HepG2 (cell line): Measurements from ENCODE around the gene PTPRC. TPM values are rescaled to one million over a fixed set of nuclear protein-coding genes. Genes with fewer than 3 reads are reported as not detected.

Experiments
- ATAC-seq: fragments of 200-7000 bp; cut with Tn5 transposase; 3 replicates; pipeline ENCODE4 v1.9.1; 2020; ENCODE audit warnings: mild to moderate bottlenecking, moderate library complexity
- BruUV-seq: library from RNA; stranded (reverse); fragments of 400-500 nt; replicated peaks from 2 replicates; lab custom pipeline; 2021; lab: Mats Ljungman, UMichigan
- CTCF ChIA-PET: fragments of 300-600 bp; formaldehyde crosslinking; extraction: SDS; loops from one replicate; lab custom pipeline; 2021; ENCODE audit warnings: low total read pairs, inconsistent platforms, low intra/inter-chr PET ratio; lab: Yijun Ruan, JAX
- POLR2A ChIA-PET: fragments of 350-600 bp; sonication (Branson Sonifier 250); formaldehyde crosslinking; loops from one replicate; lab custom pipeline; 2020; ENCODE audit warnings: antibody characterized with exemption, inconsistent platforms; lab: Yijun Ruan, JAX
- DNase-seq: peaks from one replicate; pipeline ENCODE4 v3.0.0-alpha.2; 2015; ENCODE audit warnings: low spot score
- FAIRE-seq: peaks from 3 replicates; lab custom pipeline; 2011; peaks lifted over from hg19 to GRCh38; lab: Jason Lieb, UNC
- H2AFZ ChIP-seq: one replicate; pipeline ENCODE4 v1.6.1; 2011; ENCODE audit warnings: low read length, inconsistent platforms
- H3K27ac ChIP-seq: fragments of 300-600 bp; 3 replicates; pipeline ENCODE4 v1.8.0; 2011; ENCODE audit warnings: mixed run types, mild to moderate bottlenecking, mixed read lengths, low read length, inconsistent platforms; ENCODE audit not compliant: insufficient read depth; ENCODE audit errors: extremely low read length
- H3K27me3 ChIP-seq, 2 experiments: fragments of 200-600 bp in 1 of 2; 2 replicates in 1 of 2; 3 replicates in 1 of 2; pipeline versions ENCODE4 v1.6.0 to v1.8.0; 2011; ENCODE audit warnings: low read length in 2 of 2, mild to moderate bottlenecking in 2 of 2, moderate library complexity in 2 of 2, inconsistent platforms in 1 of 2; ENCODE audit not compliant: insufficient read depth in 2 of 2, control insufficient read depth in 1 of 2
- H3K36me3 ChIP-seq, 2 experiments: fragments of 200-600 bp in 1 of 2; replicated peaks in 1 of 2; 2 replicates in 1 of 2; 3 replicates in 1 of 2; pipeline versions ENCODE4 v1.5.1 to v1.8.0; 2011; ENCODE audit warnings: low read length in 2 of 2, inconsistent platforms in 1 of 2; ENCODE audit not compliant: insufficient read depth in 2 of 2, control insufficient read depth in 1 of 2
- H3K4me1 ChIP-seq: 2 replicates; pipeline ENCODE4 v1.5.1; 2012; ENCODE audit warnings: low read length, inconsistent platforms; ENCODE audit not compliant: insufficient read depth
- H3K4me2 ChIP-seq: 2 replicates; pipeline ENCODE4 v1.6.0; 2011; ENCODE audit warnings: low read depth, low read length, inconsistent platforms
- H3K4me3 ChIP-seq, 3 experiments: fragments of 200-600 bp in 1 of 3; sonication (generic), shearing (Covaris generic) in 1 of 3; replicated peaks in 1 of 3; 2 replicates each; pipeline ENCODE4 v1.5.1; 2011 to 2016; ENCODE audit warnings: low read length in 3 of 3, inconsistent platforms in 2 of 3, low read depth in 2 of 3, mild to moderate bottlenecking in 2 of 3, control low read depth in 1 of 3, mixed read lengths in 1 of 3; ENCODE audit not compliant: insufficient read depth in 1 of 3
- H3K79me2 ChIP-seq: one replicate; pipeline ENCODE4 v1.6.1; 2011; ENCODE audit warnings: low read length, inconsistent platforms; ENCODE audit not compliant: insufficient read depth
- H3K9ac ChIP-seq: 2 replicates; pipeline ENCODE4 v1.6.0; 2011; ENCODE audit warnings: mild to moderate bottlenecking, low read depth, low read length, inconsistent platforms; ENCODE audit not compliant: insufficient read depth
- H3K9me3 ChIP-seq: 2 replicates; pipeline ENCODE4 v1.5.1; 2012; ENCODE audit warnings: mild to moderate bottlenecking, low read length
- H4K20me1 ChIP-seq: 2 replicates; pipeline ENCODE4 v1.6.0; 2011; ENCODE audit warnings: inconsistent platforms, mild to moderate bottlenecking, low read length, moderate library complexity; ENCODE audit not compliant: insufficient read depth
- CBX1 ChIP-seq: IDR thresholded peaks from one replicate; pipeline ENCODE4 v1.6.1; 2016; ENCODE audit warnings: antibody characterized with exemption, low read depth
- KLF16 ChIP-seq, 2 experiments: sonication (generic) in 1 of 2; formaldehyde crosslinking in 1 of 2; IDR thresholded peaks; 2 replicates each; pipeline versions ENCODE4 v1.6.1 to v1.8.0; 2016 to 2023; ENCODE audit warnings: missing genetic modification reagents in 2 of 2, missing compliant biosample characterization in 1 of 2
- NCOA1 ChIP-seq: sonication (generic); formaldehyde crosslinking; IDR thresholded peaks from 2 replicates; pipeline ENCODE4 v1.9.0; 2021; ENCODE audit warnings: missing genetic modification reagents
- in situ Hi-C: cut with HindIII; loops from 2 replicates; pipeline ENCODE4 v1.10.0; 2017; ENCODE audit warnings: low pct_unique_long_range_greater_than_20kb; ENCODE audit not compliant: extremely low pct_ligation_motif_present
- intact Hi-C: fragments of 100-400 bp; cut with micrococcal nuclease; formaldehyde crosslinking; loops from one replicate; pipeline ENCODE4 v1.10.0; 2022; ENCODE audit not compliant: unreplicated experiment
- polyA plus RNA-seq, 8 experiments: library from polyadenylated mRNA; depleted of rRNA in 3 of 8; stranded (reverse) in 7 of 8; unstranded in 1 of 8; fragments of >200 nt; fragmentation: Illumina TruSeq in 4 of 8; extraction: Trizol in 4 of 8; gene quantifications; 2 replicates each; pipeline versions ENCODE4 v1.2.1 to v1.2.3, GENCODE V29; 2011 to 2016; ENCODE audit warnings: low read depth in 4 of 8, missing spikeins in 1 of 8, mixed read lengths in 1 of 8; ENCODE audit not compliant: insufficient read depth in 1 of 8
- total RNA-seq, 5 experiments: library from RNA; depleted of rRNA; stranded (reverse); fragments of >200 nt; fragmentation: Illumina TruSeq; extraction: Trizol; gene quantifications; 2 replicates each; pipeline ENCODE4 v1.2.3, GENCODE V29; 2016; ENCODE audit warnings: low read depth in 1 of 5
- TF ChIP-seq, protein P1 (sequence below): sonication (generic); formaldehyde crosslinking; IDR thresholded peaks from 2 replicates; pipeline ENCODE4 v1.4.0; 2020; ENCODE audit warnings: mild to moderate bottlenecking, missing genetic modification reagents
- TF ChIP-seq, protein P2 (sequence below): sonication (generic); formaldehyde crosslinking; IDR thresholded peaks from 2 replicates; pipeline ENCODE4 v1.4.0; 2020; ENCODE audit warnings: missing genetic modification reagents

The PTPRC gene
- total and polyA plus RNA-seq, 2 of the 13 experiments (the other 11 are each of a cell fraction or from before 2014, with no cell fraction given) = not detected

DNA sequence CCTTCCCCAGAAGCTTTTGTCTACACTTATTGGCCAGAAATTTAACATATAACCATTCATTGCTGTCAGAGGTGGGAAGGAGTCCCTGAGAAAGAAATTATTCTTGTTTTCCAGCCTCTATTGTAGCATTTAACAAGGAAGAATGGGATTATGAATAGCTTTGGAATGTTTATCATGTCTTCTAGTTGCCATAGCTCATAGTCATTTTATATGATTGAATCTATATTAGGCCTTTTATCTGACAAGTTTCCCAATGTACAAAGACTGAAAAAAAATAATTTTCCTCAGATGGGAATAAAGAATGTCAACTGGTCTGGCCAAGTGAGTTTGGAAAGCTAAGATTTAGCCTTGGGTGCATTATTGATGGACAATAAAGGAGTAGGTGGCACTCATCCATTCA is 28.3 kb downstream of the PTPRC start (continued):
- TF ChIP-seq, protein P1, sequence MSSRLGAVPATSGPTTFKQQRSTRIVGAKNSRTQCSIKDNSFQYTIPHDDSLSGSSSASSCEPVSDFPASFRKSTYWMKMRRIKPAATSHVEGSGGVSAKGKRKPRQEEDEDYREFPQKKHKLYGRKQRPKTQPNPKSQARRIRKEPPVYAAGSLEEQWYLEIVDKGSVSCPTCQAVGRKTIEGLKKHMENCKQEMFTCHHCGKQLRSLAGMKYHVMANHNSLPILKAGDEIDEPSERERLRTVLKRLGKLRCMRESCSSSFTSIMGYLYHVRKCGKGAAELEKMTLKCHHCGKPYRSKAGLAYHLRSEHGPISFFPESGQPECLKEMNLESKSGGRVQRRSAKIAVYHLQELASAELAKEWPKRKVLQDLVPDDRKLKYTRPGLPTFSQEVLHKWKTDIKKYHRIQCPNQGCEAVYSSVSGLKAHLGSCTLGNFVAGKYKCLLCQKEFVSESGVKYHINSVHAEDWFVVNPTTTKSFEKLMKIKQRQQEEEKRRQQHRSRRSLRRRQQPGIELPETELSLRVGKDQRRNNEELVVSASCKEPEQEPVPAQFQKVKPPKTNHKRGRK (CRISPR knock-in tag) = no peak
- TF ChIP-seq, protein P2, sequence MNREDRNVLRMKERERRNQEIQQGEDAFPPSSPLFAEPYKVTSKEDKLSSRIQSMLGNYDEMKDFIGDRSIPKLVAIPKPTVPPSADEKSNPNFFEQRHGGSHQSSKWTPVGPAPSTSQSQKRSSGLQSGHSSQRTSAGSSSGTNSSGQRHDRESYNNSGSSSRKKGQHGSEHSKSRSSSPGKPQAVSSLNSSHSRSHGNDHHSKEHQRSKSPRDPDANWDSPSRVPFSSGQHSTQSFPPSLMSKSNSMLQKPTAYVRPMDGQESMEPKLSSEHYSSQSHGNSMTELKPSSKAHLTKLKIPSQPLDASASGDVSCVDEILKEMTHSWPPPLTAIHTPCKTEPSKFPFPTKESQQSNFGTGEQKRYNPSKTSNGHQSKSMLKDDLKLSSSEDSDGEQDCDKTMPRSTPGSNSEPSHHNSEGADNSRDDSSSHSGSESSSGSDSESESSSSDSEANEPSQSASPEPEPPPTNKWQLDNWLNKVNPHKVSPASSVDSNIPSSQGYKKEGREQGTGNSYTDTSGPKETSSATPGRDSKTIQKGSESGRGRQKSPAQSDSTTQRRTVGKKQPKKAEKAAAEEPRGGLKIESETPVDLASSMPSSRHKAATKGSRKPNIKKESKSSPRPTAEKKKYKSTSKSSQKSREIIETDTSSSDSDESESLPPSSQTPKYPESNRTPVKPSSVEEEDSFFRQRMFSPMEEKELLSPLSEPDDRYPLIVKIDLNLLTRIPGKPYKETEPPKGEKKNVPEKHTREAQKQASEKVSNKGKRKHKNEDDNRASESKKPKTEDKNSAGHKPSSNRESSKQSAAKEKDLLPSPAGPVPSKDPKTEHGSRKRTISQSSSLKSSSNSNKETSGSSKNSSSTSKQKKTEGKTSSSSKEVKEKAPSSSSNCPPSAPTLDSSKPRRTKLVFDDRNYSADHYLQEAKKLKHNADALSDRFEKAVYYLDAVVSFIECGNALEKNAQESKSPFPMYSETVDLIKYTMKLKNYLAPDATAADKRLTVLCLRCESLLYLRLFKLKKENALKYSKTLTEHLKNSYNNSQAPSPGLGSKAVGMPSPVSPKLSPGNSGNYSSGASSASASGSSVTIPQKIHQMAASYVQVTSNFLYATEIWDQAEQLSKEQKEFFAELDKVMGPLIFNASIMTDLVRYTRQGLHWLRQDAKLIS (CRISPR knock-in tag) = no peak
- no peak for TF ChIP-seq KLF16 (CRISPR knock-in tag; IDR thresholded peaks at IDR 0.05)

DNA sequence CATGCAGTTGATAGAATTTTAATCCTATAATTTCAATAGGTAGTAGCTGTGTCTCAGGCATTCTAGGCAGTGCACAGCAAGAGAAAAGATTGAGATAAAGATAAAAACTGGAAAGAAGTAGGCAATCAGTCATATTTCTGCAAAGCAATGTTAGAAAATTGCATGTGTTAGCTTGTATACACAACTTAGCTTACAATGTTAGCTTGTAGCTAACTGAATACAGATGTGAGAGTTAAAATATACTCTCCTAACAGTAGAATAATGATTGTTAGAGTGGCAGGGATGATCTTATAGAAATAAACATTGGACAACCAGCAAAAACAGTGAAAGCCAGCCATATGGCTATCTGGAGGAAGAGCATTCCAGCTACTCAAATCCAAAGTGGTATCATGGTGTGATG is 29.0 kb downstream of the PTPRC start:
- intact Hi-C loops = no loop called here
- POLR2A ChIA-PET = no interaction called here
- H3K4me2 ChIP-seq = no peak overlapping the region

More for the DNA sequence above, 29.0 kb downstream of the PTPRC start:
- DNase-seq (no peak), ATAC-seq (no peak), FAIRE-seq (no peak)
- BruUV-seq = no TSS peak
- no peak overlapping the region for H2AFZ ChIP-seq
- no peak overlapping the region for H3K9ac ChIP-seq
- TF ChIP-seq CBX1 = no peak
- TF ChIP-seq NCOA1 (CRISPR knock-in tag) = no peak
- H3K4me3 ChIP-seq = no peak overlapping the region
- no peaks in the 10 kb centered on the region for H3K79me2 ChIP-seq
- no peaks in the 10 kb centered on the region for H4K20me1 ChIP-seq
- CTCF ChIA-PET = no interaction called here
- in situ Hi-C loops = no loop called here
- H3K27me3 ChIP-seq = no peaks in the 10 kb centered on the region
- H3K4me1 ChIP-seq = no peaks in the 10 kb centered on the region
- no peaks in the 10 kb centered on the region for H3K36me3 ChIP-seq
- H3K27ac ChIP-seq = no peak overlapping the region
- H3K9me3 ChIP-seq = no peaks in the 10 kb centered on the region
